Testis (tissue), 3 donors: ENCODE results near the gene CCM2. TPM values are rescaled to one million over a fixed set of nuclear protein-coding genes. Genes with fewer than 3 reads are reported as not detected.

ENCODE experiments used
- DNase-seq: peaks from one replicate; pipeline ENCODE4 v3.0.0-alpha.2; 2019
- H3K27ac ChIP-seq, 2 donors: fragments of 200-600 bp; sonication (generic); one replicate each; pipeline ENCODE4 v1.5.1; 2019
- H3K27me3 ChIP-seq: fragments of 200-600 bp; sonication (generic); one replicate; pipeline ENCODE4 v1.5.1; 2019
- H3K36me3 ChIP-seq: fragments of 200-600 bp; sonication (generic); one replicate; pipeline ENCODE4 v1.5.1; 2017; ENCODE audit warnings: low read depth; ENCODE audit errors: missing control alignments
- H3K4me1 ChIP-seq: fragments of 200-600 bp; sonication (generic); one replicate; pipeline ENCODE4 v1.5.1; 2019
- H3K4me3 ChIP-seq, 2 donors: fragments of 200-600 bp; sonication (generic); one replicate each; pipeline ENCODE4 v1.5.1; 2017 to 2019
- H3K9me3 ChIP-seq: fragments of 200-600 bp; sonication (generic); one replicate; pipeline ENCODE4 v1.5.1; 2017
- POLR2A ChIP-seq: fragments of 450-650 bp; IDR thresholded peaks from one replicate; pipeline ENCODE4 v1.6.1; 2017; ENCODE audit warnings: antibody characterized with exemption, mild to moderate bottlenecking, moderate library complexity
- WGBS, 2 donors: methylation state at CpG; one replicate each; pipeline ENCODE4 v1.1.5; 2018; 5-methylcytosine and 5-hydroxymethylcytosine counted together
- intact Hi-C: fragments of 100-400 bp; cut with DNase I; formaldehyde crosslinking; loops from one replicate; pipeline ENCODE4 v1.15.1; 2023; ENCODE audit warnings: low total_unique reads
- polyA plus RNA-seq: library from polyadenylated mRNA; stranded (reverse); fragments of 350-450 nt; fragmentation: Illumina TruSeq; extraction: RNeasy Lipid Tissue Mini Kit (QIAGEN cat#74804); gene quantifications from one replicate; pipeline ENCODE4 v1.2.3, GENCODE V29; 2014; ENCODE audit warnings: low read depth, low replicate concordance; ENCODE audit not compliant: insufficient read depth
- total RNA-seq, 2 donors: library from RNA; depleted of rRNA; stranded (reverse); fragments of >200 nt; gene quantifications; one replicate each; pipeline ENCODE4 v1.2.3, GENCODE V29; 2016
- TF ChIP-seq, protein P1 (sequence below), 3 experiments: fragments of 450-650 bp in 2 of 3; fragments of 200-600 bp in 1 of 3; sonication (generic) in 1 of 3; IDR thresholded peaks; one replicate each; pipeline ENCODE4 v1.5.1; 2016 to 2019; ENCODE audit warnings: antibody characterized with exemption in 3 of 3, mild to moderate bottlenecking in 2 of 3, moderate library complexity in 1 of 3

Gene CCM2
- total and polyA plus RNA-seq, 3 donors from 2014 or later = 57.6 to 95.1 (median 85.4) TPM

GRCh38 chr7:45039106-45039505 is 39.1 kb downstream of the CCM2 start:
- H3K27me3 ChIP-seq = no peaks in the 10 kb centered on the region
- H3K36me3 ChIP-seq = no peaks in the 10 kb centered on the region
- DNase-seq = no peak

DNA sequence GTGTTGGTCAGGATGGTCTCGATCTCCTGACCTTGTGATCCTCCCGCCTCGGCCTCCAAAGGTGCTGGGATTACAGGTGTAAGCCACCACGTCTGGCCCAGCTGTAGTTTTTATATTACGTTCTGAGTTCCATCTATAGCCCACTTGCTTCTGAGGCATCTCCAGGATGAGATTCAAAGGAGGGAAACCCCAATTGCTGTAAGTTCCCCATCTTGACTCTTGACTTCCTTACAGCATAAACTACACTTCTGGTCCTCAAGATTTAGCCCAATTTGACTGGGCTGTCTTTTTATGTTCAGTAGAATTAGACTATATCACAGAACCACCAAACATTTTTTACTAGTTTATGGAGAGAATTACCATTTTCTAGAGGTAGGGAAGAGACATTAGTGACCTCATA is 44.3 kb downstream of the CCM2 start:
- Histone ChIP-seq H3K27me3 (no peaks in the 10 kb centered on the region), H3K36me3 (no peaks in the 10 kb centered on the region), H3K27ac (no peak overlapping the region), H3K4me1 (no peaks in the 10 kb centered on the region), H3K4me3 (no peak overlapping the region), H3K9me3 (no peaks in the 10 kb centered on the region)
- no peak for DNase-seq
- intact Hi-C loops = no loop called here
- WGBS, 2 donors = 65 to 79% methylated on average over 5 of the region's 5 CpGs
- TF ChIP-seq POLR2A = no peak
- TF ChIP-seq, protein P1, sequence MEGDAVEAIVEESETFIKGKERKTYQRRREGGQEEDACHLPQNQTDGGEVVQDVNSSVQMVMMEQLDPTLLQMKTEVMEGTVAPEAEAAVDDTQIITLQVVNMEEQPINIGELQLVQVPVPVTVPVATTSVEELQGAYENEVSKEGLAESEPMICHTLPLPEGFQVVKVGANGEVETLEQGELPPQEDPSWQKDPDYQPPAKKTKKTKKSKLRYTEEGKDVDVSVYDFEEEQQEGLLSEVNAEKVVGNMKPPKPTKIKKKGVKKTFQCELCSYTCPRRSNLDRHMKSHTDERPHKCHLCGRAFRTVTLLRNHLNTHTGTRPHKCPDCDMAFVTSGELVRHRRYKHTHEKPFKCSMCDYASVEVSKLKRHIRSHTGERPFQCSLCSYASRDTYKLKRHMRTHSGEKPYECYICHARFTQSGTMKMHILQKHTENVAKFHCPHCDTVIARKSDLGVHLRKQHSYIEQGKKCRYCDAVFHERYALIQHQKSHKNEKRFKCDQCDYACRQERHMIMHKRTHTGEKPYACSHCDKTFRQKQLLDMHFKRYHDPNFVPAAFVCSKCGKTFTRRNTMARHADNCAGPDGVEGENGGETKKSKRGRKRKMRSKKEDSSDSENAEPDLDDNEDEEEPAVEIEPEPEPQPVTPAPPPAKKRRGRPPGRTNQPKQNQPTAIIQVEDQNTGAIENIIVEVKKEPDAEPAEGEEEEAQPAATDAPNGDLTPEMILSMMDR (IDR thresholded peaks at IDR 0.05) = no peak

More at GRCh38 chr7:45039106-45039505, 39.1 kb downstream of the CCM2 start:
- intact Hi-C loops = no loop called here
- Histone ChIP-seq H3K9me3 (no peaks in the 10 kb centered on the region), H3K4me3 (no peak overlapping the region), H3K4me1 (no peaks in the 10 kb centered on the region), H3K27ac (no peak overlapping the region)
- no peak for TF ChIP-seq POLR2A
- TF ChIP-seq, protein P1 (IDR thresholded peaks at IDR 0.05) = no peak
- 88 to 89% methylated on average over 5 of the region's 5 CpGs for WGBS, 2 donors

DNA sequence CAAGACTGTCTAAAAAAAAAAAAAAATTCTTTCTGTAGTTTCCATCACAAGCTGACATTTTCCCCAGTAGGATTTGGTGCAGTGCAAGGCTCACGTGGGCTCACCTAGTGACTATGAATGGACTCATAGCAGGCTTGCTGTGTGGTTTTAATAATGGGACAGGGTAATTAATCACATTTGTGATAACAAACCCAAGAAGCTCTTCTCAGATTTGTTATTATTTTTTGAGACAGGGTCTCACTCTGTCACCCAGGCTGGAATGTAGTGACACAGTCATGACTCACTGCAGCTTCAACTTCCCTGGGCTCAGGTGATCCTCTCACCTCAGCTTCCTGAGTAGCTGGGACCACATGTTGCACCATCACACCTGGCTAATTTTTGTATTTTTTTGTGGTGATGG is 48.7 kb downstream of the CCM2 start:
- DNase-seq = no peak
- WGBS, 2 donors = 100% methylated on average over 1 of the region's 1 CpG
- Histone ChIP-seq H3K4me1 (no peaks in the 10 kb centered on the region), H3K27me3 (no peaks in the 10 kb centered on the region), H3K27ac (no peak overlapping the region), H3K4me3 (no peak overlapping the region), H3K36me3 (no peaks in the 10 kb centered on the region), H3K9me3 (no peaks in the 10 kb centered on the region)
- intact Hi-C loops = no loop called here
- TF ChIP-seq POLR2A = no peak
- TF ChIP-seq, protein P1 (IDR thresholded peaks at IDR 0.05) = no peak

GRCh38 chr7:45050198-45050597 is 50.2 kb downstream of the CCM2 start:
- Histone ChIP-seq H3K36me3 (no peaks in the 10 kb centered on the region), H3K27me3 (no peaks in the 10 kb centered on the region), H3K4me3 (no peak overlapping the region), H3K27ac (no peak overlapping the region), H3K4me1 (no peaks in the 10 kb centered on the region), H3K9me3 (no peaks in the 10 kb centered on the region)
- TF ChIP-seq, protein P1 (IDR thresholded peaks at IDR 0.05) = no peak
- TF ChIP-seq POLR2A = no peak
- DNase-seq = no peak
- intact Hi-C loops = no loop called here
- 73 to 97% methylated on average over 2 of the region's 2 CpGs for WGBS, 2 donors

GRCh38 chr7:45052011-45052410 is 52.0 kb downstream of the CCM2 start:
- H3K36me3 ChIP-seq = no peaks in the 10 kb centered on the region
- TF ChIP-seq, protein P1 (IDR thresholded peaks at IDR 0.05) = no peak
- TF ChIP-seq POLR2A = no peak
- H3K4me3 ChIP-seq = no peak overlapping the region
- no peak for DNase-seq
- WGBS, 2 donors = 73 to 97% methylated on average over 3 of the region's 3 CpGs
- H3K27me3 ChIP-seq = no peaks in the 10 kb centered on the region
- H3K4me1 ChIP-seq = no peaks in the 10 kb centered on the region
- intact Hi-C loops = no loop called here
- no peak overlapping the region for H3K27ac ChIP-seq
- H3K9me3 ChIP-seq = no peaks in the 10 kb centered on the region
